ENCODE results near the gene CD28. TPM values are rescaled to one million over a fixed set of nuclear protein-coding genes. Genes with fewer than 3 reads are reported as not detected.
"Not testable (repeated sequence)": the region's sequence is repeated elsewhere in the genome, so short reads cannot be mapped to it uniquely, and the experiment has no call there.

CD28 gene
- total RNA-seq, 1 donor from 2014 or later: under 0.01 TPM

- DNase-seq (ENCODE audit: low read depth in 2 of 2): peak in 1 of 2 donors; percentile 42
Measured at GRCh38 chr2:203685789-203686420, 20.5 kb upstream of the CD28 start.

- no peak for DNase-seq (ENCODE audit: low read depth in 2 of 2)
Measured at GRCh38 chr2:203687165-203687564, 19.3 kb upstream of the CD28 start.

GRCh38 chr2:203688798-203689197 lies 17.6 kb upstream of the CD28 start:
- no peak for DNase-seq (ENCODE audit: low read depth in 2 of 2)

GRCh38 chr2:203689426-203690116 lies 16.9 kb upstream of the CD28 start:
- DNase-seq (ENCODE audit: low read depth in 2 of 2): no peak

GRCh38 chr2:203690117-203690431 lies 16.4 kb upstream of the CD28 start:
- DNase-seq (ENCODE audit: low read depth in 2 of 2): no peak

- no peak for DNase-seq (ENCODE audit: low read depth in 2 of 2)
Measured at GRCh38 chr2:203690441-203691047, 15.9 kb upstream of the CD28 start.

GRCh38 chr2:203691149-203691548 lies 15.3 kb upstream of the CD28 start:
- peak; percentile 46 to 70 for DNase-seq (ENCODE audit: low read depth in 2 of 2)

GRCh38 chr2:203692031-203692710 lies 14.3 kb upstream of the CD28 start:
- peak; percentile 90 to 95 for DNase-seq (ENCODE audit: low read depth in 2 of 2)

GRCh38 chr2:203693242-203693879 lies 13.1 kb upstream of the CD28 start:
- peak in 1 of 2 donors; percentile 28 for DNase-seq (ENCODE audit: low read depth in 2 of 2)

GRCh38 chr2:203694191-203694590 lies 12.2 kb upstream of the CD28 start:
- no peak for DNase-seq (ENCODE audit: low read depth in 2 of 2)

- DNase-seq (ENCODE audit: low read depth in 2 of 2): no peak
Measured at GRCh38 chr2:203697190-203697589, 9.2 kb upstream of the CD28 start.

GRCh38 chr2:203697763-203698162 lies 8.7 kb upstream of the CD28 start:
- DNase-seq (ENCODE audit: low read depth in 2 of 2): not testable (repeated sequence)

- DNase-seq (ENCODE audit: low read depth in 2 of 2): not testable (repeated sequence)
Measured at GRCh38 chr2:203698410-203698809, 8.0 kb upstream of the CD28 start.

- no peak for DNase-seq (ENCODE audit: low read depth in 2 of 2)
Measured at GRCh38 chr2:203704430-203704829, 2.0 kb upstream of the CD28 start.

GRCh38 chr2:203705178-203705577 lies 1.3 kb upstream of the CD28 start:
- no peak for DNase-seq (ENCODE audit: low read depth in 2 of 2)

GRCh38 chr2:203707530-203707929 lies 1.1 kb downstream of the CD28 start:
- no peak for DNase-seq (ENCODE audit: low read depth in 2 of 2)

GRCh38 chr2:203708846-203709396 lies 2.5 kb downstream of the CD28 start:
- DNase-seq (ENCODE audit: low read depth in 2 of 2): no peak

- no peak for DNase-seq (ENCODE audit: low read depth in 2 of 2)
Measured at GRCh38 chr2:203709416-203710040, 3.1 kb downstream of the CD28 start.

GRCh38 chr2:203710226-203710625 lies 3.8 kb downstream of the CD28 start:
- DNase-seq (ENCODE audit: low read depth in 2 of 2): no peak

GRCh38 chr2:203710952-203711351 lies 4.5 kb downstream of the CD28 start:
- DNase-seq (ENCODE audit: low read depth in 2 of 2): no peak

GRCh38 chr2:203711399-203711798 lies 5.0 kb downstream of the CD28 start:
- no peak for DNase-seq (ENCODE audit: low read depth in 2 of 2)
